Stimulated activated CD4-positive, alpha-beta T cell treated with anti-CD3 and anti-CD28 coated beads, Interleukin-4, amount 100 ng/mL, for 24 hours (primary cell): ENCODE results near the gene RSPH10B2.
"Not testable (repeated sequence)": the region's sequence is repeated elsewhere in the genome, so short reads cannot be mapped to it uniquely, and the experiment has no call there.

Experiments used
- DNase-seq: peaks from one replicate; pipeline ENCODE4 v3.0.0-alpha.2; 2020

RSPH10B2 gene

DNA sequence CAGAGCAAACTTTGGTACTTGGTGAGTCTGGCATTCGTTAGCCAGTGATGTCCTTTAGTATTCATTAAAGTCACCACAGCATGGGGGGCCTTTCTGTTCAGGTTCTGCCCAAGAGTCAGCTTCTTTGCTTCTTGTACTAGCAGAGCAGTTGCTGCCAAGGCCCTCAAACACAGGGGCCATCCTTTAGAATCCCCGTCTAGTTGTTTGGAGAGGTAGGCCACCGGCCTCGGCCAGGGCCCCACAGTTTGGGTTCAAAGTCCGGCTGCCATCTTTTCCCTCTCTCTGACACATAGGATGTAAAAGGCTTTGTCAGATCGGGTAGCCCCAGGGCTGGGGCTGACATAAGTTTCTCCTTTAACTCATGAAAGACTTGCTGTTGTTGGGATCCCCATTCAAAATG lies 89.8 kb downstream of the RSPH10B2 start:
- not testable (repeated sequence) for DNase-seq

DNA sequence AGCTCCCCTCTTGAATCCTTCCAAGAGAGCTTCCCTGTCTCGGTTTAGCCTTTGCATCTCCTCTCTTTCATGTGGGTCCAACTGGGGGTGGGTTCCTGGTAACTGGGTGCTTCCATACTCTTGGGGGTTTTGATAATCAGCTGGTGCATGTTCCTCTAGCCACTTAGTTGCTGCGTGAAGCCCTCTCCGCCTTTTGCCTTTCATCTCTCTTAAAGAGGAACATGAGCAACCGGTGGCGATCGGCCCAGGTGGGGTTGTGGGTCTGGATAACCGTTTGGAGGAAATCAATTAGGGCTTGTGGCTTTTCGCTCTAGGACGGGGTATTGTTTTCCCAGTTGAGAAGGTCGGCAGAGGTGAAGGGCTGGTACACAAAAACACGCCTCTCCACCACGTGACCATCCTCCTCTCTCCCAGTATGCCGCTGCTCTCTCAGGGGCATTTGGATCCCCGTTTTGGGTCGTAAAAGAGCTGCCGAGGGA lies 92.1 kb downstream of the RSPH10B2 start:
- DNase-seq, result not testable (repeated sequence)

DNA sequence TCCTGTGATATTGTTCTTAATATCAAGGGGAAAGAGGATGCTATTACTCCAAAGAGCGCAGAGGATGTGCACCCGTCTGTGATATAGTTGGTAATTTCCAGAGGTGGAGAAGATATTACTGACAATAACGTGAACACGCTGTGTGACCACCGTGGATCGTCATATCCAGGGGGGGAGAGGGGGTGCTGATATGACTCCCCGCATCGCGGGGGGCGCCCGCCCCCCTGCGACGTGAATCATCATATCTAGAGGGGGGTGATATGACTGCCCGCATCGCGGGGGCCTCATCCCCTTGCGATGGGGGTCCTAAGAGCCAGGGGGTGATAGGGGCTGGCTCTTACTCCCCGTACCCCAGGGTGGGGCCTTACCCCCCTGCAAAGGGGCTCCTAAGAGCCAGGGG lies 93.8 kb downstream of the RSPH10B2 start:
- DNase-seq, result not testable (repeated sequence)
